Measurements from ENCODE around the gene ALDH16A1.

The ALDH16A1 gene

DNA sequence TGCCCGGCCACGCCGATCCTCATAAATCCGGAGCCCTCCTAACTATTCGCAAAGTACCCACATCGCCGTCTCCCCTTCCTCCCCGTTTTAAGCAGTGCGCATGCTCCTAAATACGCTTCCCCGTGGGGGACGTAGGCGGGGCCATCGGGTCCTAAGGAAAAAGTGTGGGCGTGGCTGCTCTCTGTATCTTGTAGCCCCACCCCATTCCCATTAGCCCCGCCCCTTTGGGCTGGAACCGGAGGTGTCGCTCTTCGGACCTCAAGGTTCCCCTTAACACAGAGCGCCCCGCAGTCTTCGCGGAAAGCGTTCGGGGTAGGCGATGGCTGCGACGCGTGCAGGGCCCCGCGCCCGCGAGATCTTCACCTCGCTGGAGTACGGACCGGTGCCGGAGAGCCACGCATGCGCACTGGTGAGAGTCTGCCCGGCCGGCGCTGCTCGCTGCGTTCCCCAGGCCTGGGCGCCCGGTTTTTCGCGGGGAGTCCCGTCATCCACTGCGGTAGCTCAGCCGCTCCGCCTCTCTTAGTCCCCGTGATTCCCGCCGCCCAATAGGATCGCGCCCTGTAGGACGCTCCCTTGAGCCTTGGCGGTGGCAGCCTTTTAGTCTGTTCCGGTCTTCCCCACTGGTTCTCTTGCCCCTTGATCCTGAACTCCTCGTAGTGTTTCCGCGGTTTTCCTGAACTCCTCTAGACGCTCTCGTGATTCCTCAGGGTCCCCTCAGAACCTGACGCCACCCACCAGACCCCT lies at the start of gene ALDH16A1:
TSS of gene ALDH16A1 (plus strand) at position 213 of the 744 bp plus-strand sequence. CDS start at position 320, 107 bp downstream.
- DNase-seq = peak; percentile 98

DNA sequence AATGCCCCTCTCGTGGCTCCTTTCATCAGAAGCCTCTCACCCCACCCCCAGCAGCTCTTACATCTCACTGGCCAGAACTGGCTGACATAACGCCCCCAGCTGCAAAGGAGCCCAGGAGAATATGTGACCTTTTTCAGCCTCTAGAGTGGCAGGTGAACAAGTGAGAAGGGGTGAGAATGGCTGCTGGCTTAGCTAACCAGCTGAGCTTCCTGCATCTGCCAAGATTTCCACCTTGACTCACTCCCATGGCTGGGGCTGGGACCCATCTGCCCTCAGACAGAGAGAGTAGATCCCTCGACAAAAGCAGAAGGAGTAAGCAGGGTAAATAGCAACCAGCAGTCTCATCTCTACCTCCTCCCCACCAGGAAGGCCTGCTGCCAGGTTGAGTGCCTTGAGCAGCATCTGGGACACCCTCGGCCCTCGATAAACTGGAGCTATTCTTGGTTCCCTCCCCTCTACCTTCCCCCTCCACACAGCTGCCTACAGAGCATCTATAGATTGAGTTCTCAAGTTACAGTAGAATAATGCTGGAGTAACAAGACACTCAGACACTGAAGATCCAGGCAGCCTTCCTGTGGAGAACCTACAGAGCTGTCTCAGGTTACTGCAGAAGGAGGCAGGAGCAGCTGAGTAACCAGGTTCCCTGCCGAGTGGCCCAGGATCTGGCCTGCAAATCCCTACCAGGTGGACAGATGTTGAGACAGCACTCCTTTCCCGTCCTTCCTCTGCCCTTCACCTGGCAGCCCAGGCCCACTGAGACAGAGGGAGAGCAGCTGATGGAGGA lies 49.4 kb upstream of the ALDH16A1 start:
- peak; percentile 91 for DNase-seq

DNA sequence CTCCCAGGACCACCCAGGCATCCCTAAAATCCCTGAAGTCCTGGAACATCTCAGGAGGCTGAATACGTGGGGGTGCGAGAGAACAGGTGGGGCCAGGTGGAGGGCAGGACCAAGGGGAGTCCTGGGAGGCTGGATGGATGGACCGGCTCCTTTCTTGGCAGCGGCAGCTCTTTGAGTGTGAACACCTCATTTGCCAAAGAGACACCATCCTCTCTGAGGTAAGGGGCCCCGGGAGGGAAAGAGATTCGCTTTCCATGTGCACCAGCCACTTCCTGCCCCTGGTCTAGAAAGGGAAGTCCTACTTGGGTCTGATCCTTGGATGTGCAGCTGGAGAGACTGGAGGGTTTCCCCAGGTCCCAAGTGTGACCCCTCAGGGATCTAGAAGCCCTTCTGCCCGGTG lies 45.9 kb upstream of the ALDH16A1 start:
- DNase-seq = no peak

DNA sequence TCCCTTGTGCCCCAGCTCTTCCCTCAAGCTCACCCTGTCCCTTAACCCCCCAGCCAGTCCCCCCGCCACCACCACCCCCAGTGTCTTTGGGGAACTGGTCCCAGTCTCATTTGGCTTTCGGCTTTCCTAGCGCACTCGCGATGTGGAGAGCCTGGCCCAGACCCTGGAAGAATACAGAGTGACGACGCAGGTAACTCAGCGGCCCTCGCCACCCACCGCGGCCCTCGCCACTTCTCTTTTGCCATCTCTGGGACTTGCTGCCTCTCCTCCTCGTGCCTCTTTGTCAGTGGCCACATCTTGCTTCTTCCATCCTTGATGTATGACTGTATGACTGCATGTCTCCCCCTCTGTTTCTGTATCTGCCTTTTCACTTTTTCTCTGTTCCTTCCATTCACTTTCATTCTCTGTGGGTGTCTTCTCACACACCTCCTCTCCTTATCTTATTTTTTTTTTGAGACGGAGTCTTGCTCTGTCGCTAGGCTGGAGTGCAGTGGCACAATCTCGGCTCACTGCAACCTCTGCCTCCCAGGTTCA lies 45.5 kb upstream of the ALDH16A1 start:
- DNase-seq = no peak

DNA sequence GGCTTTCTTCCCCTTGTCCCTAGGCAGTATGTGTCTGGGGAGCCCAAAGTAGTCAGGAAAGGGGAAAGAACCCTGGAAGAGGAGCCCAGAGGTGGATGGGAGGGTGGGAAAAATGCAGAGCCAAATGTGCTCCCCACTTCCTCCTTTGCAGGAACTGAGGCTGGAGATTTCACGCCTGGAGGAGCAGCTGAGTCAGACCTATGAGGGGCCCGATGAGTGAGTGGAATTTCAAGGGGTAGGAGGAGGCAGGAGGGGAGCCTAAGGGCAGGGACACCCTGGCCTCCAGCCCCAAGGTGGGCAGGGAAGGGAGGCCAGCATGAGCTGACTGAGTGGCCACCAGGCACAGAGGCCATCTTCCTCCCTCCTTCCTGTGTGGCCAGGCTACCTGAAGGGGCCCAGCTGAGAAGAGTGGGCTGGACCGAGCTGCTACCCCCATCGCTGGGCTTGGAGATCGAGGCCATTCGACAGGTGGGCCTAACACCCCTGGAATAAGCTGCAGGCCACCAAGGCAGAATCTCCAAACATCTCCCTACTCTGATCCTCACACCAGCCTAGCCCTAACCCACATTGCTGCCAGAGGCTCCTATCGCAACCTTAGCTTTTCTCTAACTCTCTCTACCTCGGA lies 44.1 kb upstream of the ALDH16A1 start:
- no peak for DNase-seq

DNA sequence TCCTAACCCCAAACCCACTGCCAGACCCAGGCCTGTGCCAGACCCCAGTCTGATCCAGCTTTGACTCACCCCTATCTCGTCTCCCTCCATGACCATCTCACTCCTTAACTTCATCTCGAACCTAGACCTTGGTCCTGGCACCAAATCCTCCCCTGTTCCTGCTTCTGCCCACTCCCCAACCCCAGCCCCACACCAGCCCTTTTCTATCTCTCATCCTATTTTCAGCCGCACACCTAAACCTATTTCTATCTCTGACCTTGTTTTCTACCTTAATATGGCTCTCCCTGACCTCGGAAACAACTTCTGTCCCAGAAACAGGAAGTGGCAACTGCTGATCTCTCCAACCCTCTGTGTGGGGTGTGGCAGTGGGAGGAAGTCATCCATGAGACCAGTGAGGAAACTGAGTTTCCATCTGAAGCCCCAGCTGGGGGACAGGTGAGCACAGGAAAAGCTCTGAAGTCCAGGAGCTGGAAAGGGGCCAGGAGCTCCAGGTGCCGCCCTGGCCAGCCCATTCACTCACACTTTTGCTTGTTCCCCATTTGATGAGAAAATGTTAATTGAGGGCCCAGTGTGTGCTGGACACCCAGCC lies 43.5 kb upstream of the ALDH16A1 start:
- no peak for DNase-seq

DNA sequence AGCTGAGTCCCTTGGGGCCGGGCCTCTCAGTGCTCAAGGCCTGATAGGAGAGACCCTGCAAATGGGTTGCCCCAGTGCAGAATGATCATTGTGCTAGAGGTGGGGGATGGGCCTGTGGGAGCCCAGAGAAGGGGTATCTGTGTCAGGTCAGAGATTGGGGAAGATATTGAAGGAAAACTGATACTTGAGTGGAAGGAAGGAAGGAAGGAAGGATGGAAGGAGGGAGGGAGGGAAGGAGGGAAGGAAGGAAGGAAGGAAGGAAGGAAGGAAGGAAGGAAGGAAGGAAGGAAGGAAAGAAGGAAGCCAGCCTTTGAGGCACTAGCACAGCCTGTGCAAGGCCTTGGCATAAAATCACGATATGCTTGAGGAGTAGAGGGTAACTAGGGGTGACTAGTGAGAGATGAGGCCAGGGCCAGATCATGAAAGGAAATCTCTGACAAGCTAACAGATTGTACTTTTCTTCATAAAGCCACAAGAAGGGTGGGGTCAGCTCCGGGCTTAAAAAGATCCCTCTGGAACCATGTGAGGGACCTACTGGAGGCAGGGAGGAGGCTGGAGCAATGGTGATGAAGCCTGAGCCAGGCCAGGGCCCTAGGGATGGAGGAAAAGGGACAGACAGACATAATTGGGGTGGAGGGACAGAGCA lies 41.2 kb upstream of the ALDH16A1 start:
- no peak for DNase-seq

- DNase-seq = no peak
Observed at GRCh38 chr19:49413348-49413747, 39.7 kb upstream of the ALDH16A1 start.

DNA sequence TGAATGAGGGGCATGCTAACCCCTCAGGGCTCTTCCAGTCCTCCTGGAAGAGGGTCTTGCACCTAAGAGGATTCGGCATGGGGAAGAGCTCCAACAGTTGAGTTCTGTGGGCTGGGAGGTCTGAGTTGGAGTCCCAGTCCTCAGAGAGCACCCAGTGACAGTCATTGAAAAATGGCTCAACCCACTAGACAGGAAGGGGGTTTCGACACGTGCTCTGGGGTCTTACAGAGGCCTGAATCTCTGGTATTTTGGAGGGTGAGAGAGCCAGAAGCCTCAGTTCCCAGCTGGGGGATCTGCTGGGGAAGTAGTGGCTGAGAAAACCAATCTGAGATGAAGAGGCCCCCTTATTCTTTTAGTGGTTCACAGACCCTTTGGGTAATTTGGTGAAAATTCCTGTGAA lies 38.8 kb upstream of the ALDH16A1 start:
- no peak for DNase-seq

DNA sequence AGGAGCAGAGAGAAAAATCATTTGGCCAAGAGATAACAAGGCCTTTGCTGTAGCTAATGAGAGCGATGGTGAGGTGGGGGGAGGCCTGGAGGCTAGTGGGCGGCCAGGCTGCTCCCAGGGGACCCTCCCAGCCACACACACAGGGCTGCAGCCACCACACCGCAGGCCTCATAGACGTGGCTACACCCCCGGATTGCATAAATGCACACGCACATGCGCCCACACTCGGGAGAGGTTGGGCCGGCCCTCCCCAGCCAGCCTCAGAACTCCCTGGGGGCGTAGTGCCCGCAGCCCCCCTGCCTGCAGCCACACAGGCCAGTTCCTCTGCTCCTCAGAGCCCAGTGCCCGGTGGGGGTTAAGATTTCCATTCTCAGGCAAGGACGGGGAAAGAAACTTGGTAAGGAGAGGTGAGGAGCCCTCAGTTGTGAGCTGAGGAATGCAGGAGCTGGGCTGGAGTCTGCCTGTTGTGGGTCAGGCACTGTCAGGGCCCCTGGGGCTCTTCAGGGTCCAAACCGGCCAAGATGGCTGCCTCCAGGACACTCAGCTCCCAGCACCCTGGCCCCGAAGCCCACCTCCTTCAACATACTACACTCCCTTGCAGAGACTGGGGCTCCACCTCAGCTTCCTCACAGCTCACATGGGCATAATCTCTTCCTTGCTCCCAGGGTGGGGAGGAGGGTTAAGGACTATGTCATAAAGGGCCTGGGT lies 37.8 kb upstream of the ALDH16A1 start:
- DNase-seq = no peak

DNA sequence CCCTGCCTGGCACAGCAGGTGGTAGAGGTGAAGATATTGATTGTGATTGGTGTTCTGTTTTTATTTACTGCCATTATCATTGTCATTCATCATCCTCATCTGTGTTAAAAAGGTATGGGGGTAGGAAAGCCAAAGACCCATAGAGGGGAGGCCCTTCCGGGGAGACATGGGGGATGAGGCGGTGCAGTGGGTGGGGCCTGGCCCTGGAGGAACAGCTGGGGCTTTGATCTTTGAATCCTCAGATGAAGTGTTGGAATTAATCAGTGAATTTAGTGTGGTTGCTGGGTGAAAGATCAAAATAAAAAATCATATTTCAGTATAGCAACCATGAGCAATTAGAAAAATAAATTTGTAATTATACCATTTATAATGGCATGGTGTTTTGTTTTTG lies 37.2 kb upstream of the ALDH16A1 start:
- DNase-seq = no peak

- no peak for DNase-seq
Observed at GRCh38 chr19:49417088-49417487, 35.9 kb upstream of the ALDH16A1 start.

GRCh38 chr19:49418511-49418910 lies 34.5 kb upstream of the ALDH16A1 start:
- DNase-seq = no peak

DNA sequence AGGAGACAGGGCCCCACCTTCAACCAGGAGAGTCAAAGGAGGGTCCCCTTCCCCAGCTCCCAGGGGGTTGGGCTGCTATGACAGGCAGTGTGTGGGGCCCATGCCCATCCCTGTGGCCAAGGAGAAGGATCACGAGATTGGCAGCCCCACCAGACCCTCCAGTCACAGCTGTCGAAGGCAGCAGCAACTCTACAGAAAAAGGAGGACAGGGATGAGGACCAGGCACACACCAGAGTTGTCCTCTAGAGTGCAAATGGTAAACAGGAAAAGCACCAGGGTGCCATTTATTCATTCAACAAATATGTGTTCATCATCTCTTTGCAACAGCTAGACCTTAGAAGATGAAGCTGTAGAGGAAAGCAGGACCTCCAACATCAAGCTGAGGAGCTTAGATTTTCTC lies 33.9 kb upstream of the ALDH16A1 start:
- no peak for DNase-seq

DNA sequence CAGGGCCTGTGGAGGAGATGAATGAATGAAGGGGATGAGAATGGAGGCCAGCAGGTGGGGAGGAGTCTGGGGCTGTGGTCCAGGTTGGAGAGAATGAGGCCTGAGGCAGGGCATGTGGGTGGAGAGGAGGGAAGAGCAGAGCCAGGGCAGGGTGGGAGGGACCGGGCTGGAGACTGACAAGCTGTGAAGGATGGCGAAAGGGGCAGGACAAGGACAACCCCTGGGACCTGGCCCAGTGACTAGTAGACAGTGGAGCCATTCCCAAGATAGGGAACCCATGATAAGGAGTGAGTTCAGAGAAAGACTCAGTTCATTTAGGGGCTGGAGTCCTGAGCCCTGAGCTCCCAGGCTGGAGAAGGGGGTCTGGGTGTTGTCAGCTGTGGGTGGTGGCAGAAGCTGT lies 32.8 kb upstream of the ALDH16A1 start:
- DNase-seq = no peak

- peak; percentile 59 for DNase-seq
Observed at GRCh38 chr19:49421039-49421877, 31.8 kb upstream of the ALDH16A1 start.

- no peak for DNase-seq
Observed at GRCh38 chr19:49421878-49422202, 31.2 kb upstream of the ALDH16A1 start.

DNA sequence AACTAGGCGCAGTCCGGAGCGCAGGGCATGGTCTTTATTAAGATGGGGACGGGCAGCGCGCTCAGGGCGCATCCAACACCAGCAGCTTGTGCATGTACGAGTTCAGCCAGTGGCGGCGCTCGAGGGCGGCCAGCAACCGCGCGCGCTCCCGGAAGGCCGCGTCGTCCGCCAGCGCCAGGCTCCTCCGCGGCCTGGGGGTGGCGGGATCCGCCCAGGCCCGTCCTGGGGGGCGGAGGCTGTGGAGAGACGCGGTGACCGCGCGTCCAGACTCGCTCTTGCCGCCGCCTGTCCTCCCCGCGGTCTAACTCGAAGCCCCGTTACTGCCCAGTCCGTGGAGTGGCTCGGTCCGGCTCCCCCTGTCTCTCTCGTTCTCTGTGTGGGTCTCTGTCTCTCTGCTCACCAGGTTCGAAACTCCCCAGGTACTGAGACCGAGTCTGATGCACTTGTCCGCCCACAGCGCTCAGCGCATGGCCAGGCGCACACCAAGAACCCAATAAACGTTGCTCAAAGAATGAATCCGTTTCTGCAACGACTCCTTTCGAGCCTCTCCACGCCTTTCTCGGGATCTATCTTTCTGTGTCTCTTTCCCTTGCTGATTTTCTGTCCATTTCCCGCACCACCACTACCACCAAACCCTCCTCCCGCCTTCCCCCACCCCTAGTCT lies 30.5 kb upstream of the ALDH16A1 start:
- peak; percentile 21 for DNase-seq

- DNase-seq = no peak
Observed at GRCh38 chr19:49423071-49423984, 29.7 kb upstream of the ALDH16A1 start, which contains the start of gene PTH2. TSS of gene PTH2 (minus strand) at chr19:49423441. CDS start at chr19:49423339, 102 bp downstream.

GRCh38 chr19:49423985-49424303 lies 29.1 kb upstream of the ALDH16A1 start:
- DNase-seq = no peak

Measured in NCI-H2029 treated with DMSO at 0.1 percent for 48 hours (cell line).